Esophagus muscularis mucosa (tissue), 4 donors: Measurements from ENCODE around the gene TRIM28.

Experiments
- EP300 ChIP-seq: sonication (generic); formaldehyde crosslinking; IDR thresholded peaks from one replicate; pipeline ENCODE4 v1.6.1; 2017; ENCODE audit warnings: antibody characterized with exemption
- POLR2A ChIP-seq: fragments of 450-650 bp; IDR thresholded peaks from one replicate; pipeline ENCODE4 v1.6.1; 2017; ENCODE audit warnings: antibody characterized with exemption, moderate library complexity, mild to moderate bottlenecking, low read depth
- TF ChIP-seq, protein P1 (sequence below), 3 experiments: fragments of 200-600 bp in 2 of 3; fragments of 450-650 bp in 1 of 3; sonication (generic) in 2 of 3; IDR thresholded peaks; one replicate each; pipeline ENCODE4 v1.5.1; 2017 to 2019; ENCODE audit warnings: antibody characterized with exemption in 3 of 3, mild to moderate bottlenecking in 2 of 3, moderate library complexity in 1 of 3

DNA sequence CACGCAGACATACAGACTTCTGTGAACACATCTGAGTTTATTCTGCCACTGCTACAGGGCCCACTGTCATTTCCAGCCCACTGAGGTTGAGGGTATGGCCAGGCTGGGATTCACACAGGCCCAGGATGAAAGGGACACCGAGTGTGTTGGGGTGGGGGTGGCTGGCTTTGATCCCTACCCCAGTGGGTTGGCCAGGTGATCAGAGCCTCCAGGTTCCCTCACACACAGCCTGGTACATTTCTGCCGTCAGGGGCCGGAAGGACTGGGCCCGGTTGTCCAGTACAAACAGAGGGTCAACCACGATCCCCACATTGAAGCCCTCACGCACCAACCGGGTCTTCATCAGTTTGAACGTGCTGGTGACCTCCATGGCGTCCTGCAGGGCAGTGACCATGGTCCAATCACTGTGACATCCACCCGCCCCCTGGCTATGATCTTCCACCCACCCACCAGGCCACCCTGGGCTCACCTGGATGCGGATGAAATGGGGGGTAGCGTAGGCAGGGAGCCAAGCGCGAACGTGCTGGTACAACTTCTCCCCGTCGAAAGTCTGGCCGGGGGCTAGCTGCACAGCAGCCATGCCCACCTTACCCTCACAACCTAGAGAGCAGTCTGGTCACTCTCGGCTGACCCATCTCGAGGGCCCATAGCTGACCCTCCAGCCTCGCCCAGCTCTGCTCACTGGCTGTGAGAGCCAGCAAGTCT lies 45.4 kb upstream of the TRIM28 start:
- TF ChIP-seq, protein P1, sequence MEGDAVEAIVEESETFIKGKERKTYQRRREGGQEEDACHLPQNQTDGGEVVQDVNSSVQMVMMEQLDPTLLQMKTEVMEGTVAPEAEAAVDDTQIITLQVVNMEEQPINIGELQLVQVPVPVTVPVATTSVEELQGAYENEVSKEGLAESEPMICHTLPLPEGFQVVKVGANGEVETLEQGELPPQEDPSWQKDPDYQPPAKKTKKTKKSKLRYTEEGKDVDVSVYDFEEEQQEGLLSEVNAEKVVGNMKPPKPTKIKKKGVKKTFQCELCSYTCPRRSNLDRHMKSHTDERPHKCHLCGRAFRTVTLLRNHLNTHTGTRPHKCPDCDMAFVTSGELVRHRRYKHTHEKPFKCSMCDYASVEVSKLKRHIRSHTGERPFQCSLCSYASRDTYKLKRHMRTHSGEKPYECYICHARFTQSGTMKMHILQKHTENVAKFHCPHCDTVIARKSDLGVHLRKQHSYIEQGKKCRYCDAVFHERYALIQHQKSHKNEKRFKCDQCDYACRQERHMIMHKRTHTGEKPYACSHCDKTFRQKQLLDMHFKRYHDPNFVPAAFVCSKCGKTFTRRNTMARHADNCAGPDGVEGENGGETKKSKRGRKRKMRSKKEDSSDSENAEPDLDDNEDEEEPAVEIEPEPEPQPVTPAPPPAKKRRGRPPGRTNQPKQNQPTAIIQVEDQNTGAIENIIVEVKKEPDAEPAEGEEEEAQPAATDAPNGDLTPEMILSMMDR (IDR thresholded peaks at IDR 0.05), result no peak
- TF ChIP-seq POLR2A (no peak), EP300 (no peak)
